SK-N-SH treated with all-trans-retinoic acid at 6 μM for 48 hours (cell line): ENCODE results near the gene GCN1.

Source experiments
- ATAC-seq: fragments of 200-7000 bp; cut with Tn5 transposase; 3 replicates; pipeline ENCODE4 v1.9.1; 2020; ENCODE audit warnings: mild to moderate bottlenecking, moderate library complexity
- BACH2 ChIP-seq: fragments of 250-450 bp; sonication (Bioruptor Pico); IDR thresholded peaks from 2 replicates; pipeline ENCODE4 v1.9.0; 2021; ENCODE audit warnings: mild to moderate bottlenecking, borderline replicate concordance
- CSDC2 ChIP-seq: fragments of 250-450 bp; sonication (Bioruptor Pico); IDR thresholded peaks from 2 replicates; pipeline ENCODE4 v1.5.0; 2020; ENCODE audit warnings: mild to moderate bottlenecking, moderate library complexity
- ESRRG ChIP-seq: fragments of 250-450 bp; sonication (Bioruptor Pico); IDR thresholded peaks from 2 replicates; pipeline ENCODE4 v1.6.1; 2021; ENCODE audit warnings: mild to moderate bottlenecking
- GLIS3 ChIP-seq: fragments of 250-450 bp; sonication (Bioruptor Pico); IDR thresholded peaks from 2 replicates; pipeline ENCODE4 v1.5.0; 2020; ENCODE audit warnings: mild to moderate bottlenecking, moderate library complexity
- OSR1 ChIP-seq: fragments of 250-450 bp; sonication (Bioruptor Pico); IDR thresholded peaks from 2 replicates; pipeline ENCODE4 v1.8.0; 2022; ENCODE audit warnings: moderate library complexity, mild to moderate bottlenecking, inconsistent platforms
- PPARA ChIP-seq: fragments of 250-450 bp; sonication (Bioruptor Pico); IDR thresholded peaks from 2 replicates; pipeline ENCODE4 v1.5.0; 2020; ENCODE audit warnings: mild to moderate bottlenecking, borderline replicate concordance
- RARB ChIP-seq: fragments of 250-450 bp; sonication (Bioruptor Pico); IDR thresholded peaks from 2 replicates; pipeline ENCODE4 v1.8.0; 2021; ENCODE audit warnings: mild to moderate bottlenecking, moderate library complexity
- SNAI2 ChIP-seq: fragments of 250-450 bp; sonication (Bioruptor Pico); IDR thresholded peaks from 2 replicates; pipeline ENCODE4 v1.5.0; 2020; ENCODE audit warnings: mild to moderate bottlenecking, moderate library complexity
- TCF4 ChIP-seq: fragments of 250-450 bp; sonication (Bioruptor Pico); IDR thresholded peaks from 2 replicates; pipeline ENCODE4 v1.8.0; 2021; ENCODE audit warnings: mild to moderate bottlenecking, moderate library complexity, borderline replicate concordance
- TOX ChIP-seq: fragments of 250-450 bp; sonication (Bioruptor Pico); IDR thresholded peaks from 2 replicates; pipeline ENCODE4 v1.8.0; 2021; ENCODE audit warnings: mild to moderate bottlenecking, moderate library complexity, borderline replicate concordance
- ZC3H10 ChIP-seq: fragments of 250-450 bp; sonication (Bioruptor Pico); IDR thresholded peaks from 2 replicates; pipeline ENCODE4 v1.5.1; 2021; ENCODE audit warnings: mild to moderate bottlenecking, moderate library complexity
- ZFP30 ChIP-seq: fragments of 450-650 bp; formaldehyde crosslinking; IDR thresholded peaks from 2 replicates; pipeline ENCODE4 v1.5.0; 2022; ENCODE audit warnings: mild to moderate bottlenecking, moderate library complexity
- ZNF565 ChIP-seq: fragments of 450-650 bp; formaldehyde crosslinking; conservative IDR thresholded peaks from 2 replicates; pipeline ENCODE4 v1.5.0; 2020; ENCODE audit warnings: low read depth, mild to moderate bottlenecking, moderate library complexity
- ZNF70 ChIP-seq: fragments of 450-650 bp; formaldehyde crosslinking; IDR thresholded peaks from 2 replicates; pipeline ENCODE4 v1.5.0; 2020; ENCODE audit warnings: mild to moderate bottlenecking, moderate library complexity
- ZNF8 ChIP-seq: fragments of 450-650 bp; formaldehyde crosslinking; IDR thresholded peaks from 2 replicates; pipeline ENCODE4 v1.5.0; 2020; ENCODE audit warnings: mild to moderate bottlenecking, moderate library complexity
- TF ChIP-seq, protein P1 (sequence below): fragments of 250-450 bp; sonication (Bioruptor Pico); IDR thresholded peaks from 2 replicates; pipeline ENCODE4 v1.5.1; 2021; ENCODE audit warnings: mild to moderate bottlenecking, moderate library complexity
- TF ChIP-seq, protein P2 (sequence below): fragments of 250-450 bp; sonication (Bioruptor Pico); IDR thresholded peaks from 2 replicates; pipeline ENCODE4 v1.8.0; 2021; ENCODE audit warnings: low read depth, mild to moderate bottlenecking, moderate library complexity, borderline replicate concordance
- TF ChIP-seq, protein P3 (sequence below): fragments of 250-450 bp; sonication (Bioruptor Pico); IDR thresholded peaks from 2 replicates; pipeline ENCODE4 v1.5.1; 2020; ENCODE audit warnings: low read depth, mild to moderate bottlenecking, moderate library complexity
- TF ChIP-seq, protein P4 (sequence below): fragments of 250-450 bp; sonication (Bioruptor Pico); IDR thresholded peaks from 2 replicates; pipeline ENCODE4 v1.8.0; 2020; ENCODE audit warnings: mild to moderate bottlenecking, moderate library complexity, borderline replicate concordance

GCN1 gene

DNA sequence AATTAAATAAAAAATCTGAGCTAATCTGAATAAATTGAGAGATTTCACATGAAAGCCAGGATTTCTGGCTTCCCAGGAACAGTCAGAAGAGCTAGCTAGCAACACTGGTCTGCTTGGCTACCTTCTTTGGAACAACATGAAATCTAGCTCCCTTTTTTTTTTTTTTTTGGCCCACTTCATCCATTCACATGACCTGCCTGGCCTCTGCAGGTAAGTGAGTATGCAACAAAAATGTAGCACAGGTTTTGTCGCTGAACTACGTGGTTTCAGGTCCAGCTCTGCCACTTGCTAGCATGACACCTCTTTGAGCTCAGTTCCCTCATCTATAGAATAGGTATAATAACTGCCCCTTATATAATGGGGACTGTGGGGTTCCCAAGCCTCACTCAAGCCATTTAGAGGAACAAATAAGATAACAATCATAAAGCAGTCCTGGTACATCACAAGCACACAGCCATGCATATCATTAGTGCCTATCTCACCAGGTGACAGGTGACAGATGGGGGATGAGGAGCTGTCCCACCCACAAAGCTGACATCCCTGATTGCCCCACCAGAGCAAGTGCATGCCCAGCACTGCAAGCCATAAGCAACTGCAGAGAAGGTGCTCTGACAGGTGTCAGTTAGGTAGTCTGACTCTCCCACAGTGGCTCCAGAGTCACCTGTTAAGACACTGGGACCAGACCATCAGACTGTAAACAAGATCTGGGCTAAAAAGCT, 45.4 kb upstream of the GCN1 start:
- TF ChIP-seq RARB (no peak), ESRRG (CRISPR knock-in tag) (no peak), TCF4 (no peak), BACH2 (no peak), ZNF565 (CRISPR knock-in tag) (no peak), TOX (CRISPR knock-in tag) (no peak), CSDC2 (CRISPR knock-in tag) (no peak), ZC3H10 (no peak), OSR1 (CRISPR knock-in tag) (no peak), SNAI2 (CRISPR knock-in tag) (no peak), ZNF70 (no peak), ZNF8 (CRISPR knock-in tag) (no peak), GLIS3 (CRISPR knock-in tag) (no peak)
- TF ChIP-seq, protein P1, sequence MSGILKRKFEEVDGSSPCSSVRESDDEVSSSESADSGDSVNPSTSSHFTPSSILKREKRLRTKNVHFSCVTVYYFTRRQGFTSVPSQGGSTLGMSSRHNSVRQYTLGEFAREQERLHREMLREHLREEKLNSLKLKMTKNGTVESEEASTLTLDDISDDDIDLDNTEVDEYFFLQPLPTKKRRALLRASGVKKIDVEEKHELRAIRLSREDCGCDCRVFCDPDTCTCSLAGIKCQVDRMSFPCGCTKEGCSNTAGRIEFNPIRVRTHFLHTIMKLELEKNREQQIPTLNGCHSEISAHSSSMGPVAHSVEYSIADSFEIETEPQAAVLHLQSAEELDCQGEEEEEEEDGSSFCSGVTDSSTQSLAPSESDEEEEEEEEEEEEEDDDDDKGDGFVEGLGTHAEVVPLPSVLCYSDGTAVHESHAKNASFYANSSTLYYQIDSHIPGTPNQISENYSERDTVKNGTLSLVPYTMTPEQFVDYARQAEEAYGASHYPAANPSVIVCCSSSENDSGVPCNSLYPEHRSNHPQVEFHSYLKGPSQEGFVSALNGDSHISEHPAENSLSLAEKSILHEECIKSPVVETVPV (CRISPR knock-in tag), result no peak
- TF ChIP-seq, protein P2, sequence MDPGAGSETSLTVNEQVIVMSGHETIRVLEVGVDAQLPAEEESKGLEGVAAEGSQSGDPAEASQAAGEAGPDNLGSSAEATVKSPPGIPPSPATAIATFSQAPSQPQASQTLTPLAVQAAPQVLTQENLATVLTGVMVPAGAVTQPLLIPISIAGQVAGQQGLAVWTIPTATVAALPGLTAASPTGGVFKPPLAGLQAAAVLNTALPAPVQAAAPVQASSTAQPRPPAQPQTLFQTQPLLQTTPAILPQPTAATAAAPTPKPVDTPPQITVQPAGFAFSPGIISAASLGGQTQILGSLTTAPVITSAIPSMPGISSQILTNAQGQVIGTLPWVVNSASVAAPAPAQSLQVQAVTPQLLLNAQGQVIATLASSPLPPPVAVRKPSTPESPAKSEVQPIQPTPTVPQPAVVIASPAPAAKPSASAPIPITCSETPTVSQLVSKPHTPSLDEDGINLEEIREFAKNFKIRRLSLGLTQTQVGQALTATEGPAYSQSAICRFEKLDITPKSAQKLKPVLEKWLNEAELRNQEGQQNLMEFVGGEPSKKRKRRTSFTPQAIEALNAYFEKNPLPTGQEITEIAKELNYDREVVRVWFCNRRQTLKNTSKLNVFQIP (CRISPR knock-in tag), result no peak
- TF ChIP-seq, protein P3, sequence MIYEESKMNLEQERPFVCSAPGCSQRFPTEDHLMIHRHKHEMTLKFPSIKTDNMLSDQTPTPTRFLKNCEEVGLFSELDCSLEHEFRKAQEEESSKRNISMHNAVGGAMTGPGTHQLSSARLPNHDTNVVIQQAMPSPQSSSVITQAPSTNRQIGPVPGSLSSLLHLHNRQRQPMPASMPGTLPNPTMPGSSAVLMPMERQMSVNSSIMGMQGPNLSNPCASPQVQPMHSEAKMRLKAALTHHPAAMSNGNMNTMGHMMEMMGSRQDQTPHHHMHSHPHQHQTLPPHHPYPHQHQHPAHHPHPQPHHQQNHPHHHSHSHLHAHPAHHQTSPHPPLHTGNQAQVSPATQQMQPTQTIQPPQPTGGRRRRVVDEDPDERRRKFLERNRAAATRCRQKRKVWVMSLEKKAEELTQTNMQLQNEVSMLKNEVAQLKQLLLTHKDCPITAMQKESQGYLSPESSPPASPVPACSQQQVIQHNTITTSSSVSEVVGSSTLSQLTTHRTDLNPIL (CRISPR knock-in tag), result no peak
- TF ChIP-seq, protein P4, sequence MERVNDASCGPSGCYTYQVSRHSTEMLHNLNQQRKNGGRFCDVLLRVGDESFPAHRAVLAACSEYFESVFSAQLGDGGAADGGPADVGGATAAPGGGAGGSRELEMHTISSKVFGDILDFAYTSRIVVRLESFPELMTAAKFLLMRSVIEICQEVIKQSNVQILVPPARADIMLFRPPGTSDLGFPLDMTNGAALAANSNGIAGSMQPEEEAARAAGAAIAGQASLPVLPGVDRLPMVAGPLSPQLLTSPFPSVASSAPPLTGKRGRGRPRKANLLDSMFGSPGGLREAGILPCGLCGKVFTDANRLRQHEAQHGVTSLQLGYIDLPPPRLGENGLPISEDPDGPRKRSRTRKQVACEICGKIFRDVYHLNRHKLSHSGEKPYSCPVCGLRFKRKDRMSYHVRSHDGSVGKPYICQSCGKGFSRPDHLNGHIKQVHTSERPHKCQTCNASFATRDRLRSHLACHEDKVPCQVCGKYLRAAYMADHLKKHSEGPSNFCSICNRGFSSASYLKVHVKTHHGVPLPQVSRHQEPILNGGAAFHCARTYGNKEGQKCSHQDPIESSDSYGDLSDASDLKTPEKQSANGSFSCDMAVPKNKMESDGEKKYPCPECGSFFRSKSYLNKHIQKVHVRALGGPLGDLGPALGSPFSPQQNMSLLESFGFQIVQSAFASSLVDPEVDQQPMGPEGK (CRISPR knock-in tag), result no peak
- no peak for ATAC-seq

DNA sequence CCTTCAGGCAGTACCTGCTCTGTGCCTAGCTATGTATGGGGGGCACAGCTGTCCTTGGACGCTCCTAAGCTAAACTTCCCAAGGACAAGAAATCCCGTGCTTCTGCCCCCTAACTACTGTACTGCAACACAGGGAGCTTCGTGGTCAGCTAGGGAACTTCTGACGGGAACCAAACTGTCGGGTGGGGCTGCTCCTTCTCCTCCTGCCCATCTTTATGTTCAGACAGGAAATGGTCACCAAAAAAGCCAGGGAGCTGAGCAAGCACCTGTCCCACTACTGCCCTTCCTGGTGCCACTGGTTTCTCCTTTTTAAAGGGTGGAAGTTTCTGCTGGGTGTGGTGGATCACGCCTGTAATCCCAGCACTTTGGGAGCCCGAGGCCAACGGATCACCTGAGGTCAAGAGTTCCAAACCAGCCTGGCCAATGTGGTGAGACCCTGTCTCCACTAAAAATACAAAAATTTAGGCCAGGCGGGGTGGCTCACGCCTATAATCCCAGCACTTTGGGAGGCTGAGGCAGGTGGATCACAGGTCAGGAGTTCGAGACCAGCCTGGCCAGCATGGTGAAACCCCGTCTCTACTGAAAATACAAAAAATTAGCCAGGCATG, 44.4 kb upstream of the GCN1 start:
- TF ChIP-seq GLIS3 (CRISPR knock-in tag) (no peak), TOX (CRISPR knock-in tag) (no peak), CSDC2 (CRISPR knock-in tag) (no peak), TCF4 (no peak), OSR1 (CRISPR knock-in tag) (no peak), ZFP30 (CRISPR knock-in tag) (no peak), ESRRG (CRISPR knock-in tag) (no peak), SNAI2 (CRISPR knock-in tag) (no peak)
- TF ChIP-seq, protein P4 (CRISPR knock-in tag), result no peak
- ATAC-seq, result no peak

DNA sequence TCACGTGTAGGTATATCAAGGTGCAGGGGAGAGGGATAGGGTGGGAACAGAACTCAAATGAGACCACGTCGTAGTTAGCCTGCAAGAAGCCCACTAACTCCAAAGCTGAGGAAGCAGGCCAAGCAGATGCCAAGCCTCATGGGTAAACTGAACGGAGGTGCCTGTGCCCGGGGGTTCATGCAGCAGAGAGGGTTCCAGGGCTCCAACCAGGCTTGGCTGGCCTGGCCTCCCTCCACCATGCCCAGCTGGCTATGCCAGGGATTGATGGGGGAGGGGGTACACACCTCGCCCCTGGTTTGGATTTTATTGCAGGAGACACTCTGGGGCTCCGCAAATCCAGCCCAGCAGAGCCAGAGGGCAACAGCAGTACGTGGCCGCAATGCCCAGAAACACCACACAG, 43.7 kb upstream of the GCN1 start:
- no peak for TF ChIP-seq PPARA
- TF ChIP-seq, protein P1 (CRISPR knock-in tag), result no peak
- no peak for ATAC-seq
